Neural progenitor cell (in vitro differentiated cells): ENCODE measurements around the gene THRAP3. TPM values are rescaled to one million over a fixed set of nuclear protein-coding genes. Genes with fewer than 3 reads are reported as not detected.

Experiments used
- DNase-seq: peaks from one replicate; pipeline ENCODE4 v3.0.0-alpha.2; 2016; ENCODE audit warnings: low spot score
- H2AFZ ChIP-seq: fragments of 200-600 bp; sonication (generic); replicated peaks from 2 replicates; pipeline ENCODE4 v1.6.1; 2016; ENCODE audit warnings: antibody characterized with exemption
- H3F3A ChIP-seq: fragments of 200-600 bp; sonication (generic); 2 replicates; pipeline ENCODE4 v1.6.1; 2016; ENCODE audit warnings: antibody characterized with exemption, low read depth
- H3K27ac ChIP-seq: fragments of 200-600 bp; sonication (generic); 2 replicates; pipeline ENCODE4 v1.5.1; 2016; ENCODE audit warnings: mild to moderate bottlenecking
- H3K27me3 ChIP-seq: fragments of 200-600 bp; sonication (generic); 2 replicates; pipeline ENCODE4 v1.6.1; 2016; ENCODE audit warnings: mild to moderate bottlenecking, moderate library complexity
- H3K36me3 ChIP-seq: fragments of 200-600 bp; sonication (generic); 2 replicates; pipeline ENCODE4 v1.5.1; 2016
- H3K4me1 ChIP-seq: fragments of 200-600 bp; sonication (generic); 2 replicates; pipeline ENCODE4 v1.6.1; 2016; ENCODE audit warnings: mixed run types
- H3K4me2 ChIP-seq: fragments of 200-600 bp; sonication (generic); 2 replicates; pipeline ENCODE4 v1.6.1; 2016
- H3K4me3 ChIP-seq: fragments of 200-600 bp; sonication (generic); 2 replicates; pipeline ENCODE4 v1.5.1; 2016
- H3K79me2 ChIP-seq: fragments of 200-600 bp; sonication (generic); 2 replicates; pipeline ENCODE4 v1.6.1; 2016; ENCODE audit warnings: low read depth
- H3K9ac ChIP-seq: fragments of 200-600 bp; sonication (generic); 2 replicates; pipeline ENCODE4 v1.6.1; 2016
- H3K9me3 ChIP-seq: fragments of 200-600 bp; sonication (generic); 2 replicates; pipeline ENCODE4 v1.5.1; 2016; ENCODE audit warnings: low read depth
- H4K20me1 ChIP-seq: fragments of 200-600 bp; sonication (generic); 2 replicates; pipeline ENCODE4 v1.6.1; 2016; ENCODE audit warnings: low read depth
- H3K27ac Mint-ChIP-seq: 3 replicates; pipeline ENCODE4 v1.8.0; 2021; ENCODE audit warnings: mixed read lengths
- H3K27me3 Mint-ChIP-seq: 2 replicates; pipeline ENCODE4 v1.8.0; 2022; ENCODE audit warnings: low read depth, mild to moderate bottlenecking, inconsistent platforms, moderate library complexity, mixed read lengths; ENCODE audit not compliant: insufficient read depth
- H3K36me3 Mint-ChIP-seq: 3 replicates; pipeline ENCODE4 v1.8.0; 2021; ENCODE audit warnings: mixed read lengths
- H3K4me1 Mint-ChIP-seq: 3 replicates; pipeline ENCODE4 v1.8.0; 2021; ENCODE audit warnings: mixed read lengths
- H3K4me3 Mint-ChIP-seq: 3 replicates; pipeline ENCODE4 v1.8.0; 2021; ENCODE audit warnings: mild to moderate bottlenecking, moderate library complexity, mixed read lengths
- H3K9me3 Mint-ChIP-seq: 3 replicates; pipeline ENCODE4 v1.8.0; 2020; ENCODE audit warnings: mixed read lengths
- CTCF ChIP-seq: fragments of 200-600 bp; sonication (generic); IDR thresholded peaks from 2 replicates; pipeline ENCODE4 v1.5.1; 2017; ENCODE audit warnings: antibody characterized with exemption, mild to moderate bottlenecking
- EZH2 ChIP-seq: fragments of 200-600 bp; sonication (generic); IDR thresholded peaks from 2 replicates; pipeline ENCODE4 v1.6.1; 2017; ENCODE audit warnings: antibody characterized with exemption, mild to moderate bottlenecking, moderate library complexity
- EZH2phosphoT487 ChIP-seq: fragments of 200-600 bp; sonication (generic); IDR thresholded peaks from 2 replicates; pipeline ENCODE4 v1.6.1; 2017; ENCODE audit warnings: antibody characterized with exemption
- small RNA-seq: library from RNA; depleted of rRNA; stranded (forward); fragments of <200 nt; gene quantifications from one replicate; pipeline ENCODE3, GENCODE V24; 2015
- total RNA-seq: library from RNA; depleted of rRNA; stranded (reverse); fragments of >200 nt; gene quantifications from 2 replicates; pipeline ENCODE4 v1.2.3, GENCODE V29; 2015; ENCODE audit warnings: low replicate concordance

The THRAP3 gene
- total RNA-seq, 1 donor from 2014 or later = 138 TPM

- Histone ChIP-seq H3K4me2 (no peak overlapping the region), H3K27me3 (no peaks in the 10 kb centered on the region), H3K9ac (no peak overlapping the region), H3K4me1 (peaks cover 18% of the 10 kb centered on the region), H3K36me3 (no peaks in the 10 kb centered on the region), H4K20me1 (no peaks in the 10 kb centered on the region), H3K79me2 (no peaks in the 10 kb centered on the region), H3K4me3 (no peak overlapping the region), H3K27ac (no peak overlapping the region), H3K9me3 (no peaks in the 10 kb centered on the region), H2AFZ (no peak overlapping the region), H3F3A (peaks cover 2% of the 10 kb centered on the region)
- H3K27me3 Mint-ChIP-seq = peaks cover 5% of the 10 kb centered on the region
- DNase-seq = no peak
- peaks cover 10% of the 10 kb centered on the region for H3K36me3 Mint-ChIP-seq
- no peaks in the 10 kb centered on the region for H3K9me3 Mint-ChIP-seq
- no peak overlapping the region for H3K27ac Mint-ChIP-seq
- H3K4me1 Mint-ChIP-seq = peaks cover 25% of the 10 kb centered on the region
- TF ChIP-seq CTCF (no peak), EZH2 (no peak), EZH2phosphoT487 (no peak)
- no peak overlapping the region for H3K4me3 Mint-ChIP-seq
Observed at GRCh38 chr1:36354486-36354885, 130.2 kb downstream of the THRAP3 start.

Small RNAs within 50 kb of the gene (small RNA-seq; reads per million reads assigned to genes)
- not detected for gene RN7SL131P
- not detected for gene UBE2V2P4

Other genes starting within 250 kb of the THRAP3 start
- gene TEKT2, start 140.3 kb upstream of the THRAP3 start, total RNA-seq = 2.7 and 7.4 TPM in 2 replicates
- 28.1 and 40.9 TPM in 2 replicates for gene ADPRS, start 135.6 kb upstream of the THRAP3 start, total RNA-seq
- gene COL8A2, start 99.2 kb upstream of the THRAP3 start, total RNA-seq = 0.06 TPM in 1 of 2 replicates, not detected in the other
- gene TRAPPC3, start 75.0 kb upstream of the THRAP3 start, total RNA-seq = 44.9 and 69.4 TPM in 2 replicates
- 35.0 and 81.1 TPM in 2 replicates for gene MAP7D1, start 68.3 kb upstream of the THRAP3 start, total RNA-seq
- 6.1 and 15.1 TPM in 2 replicates for gene SH3D21, start 81.9 kb downstream of the THRAP3 start, total RNA-seq
- gene EVA1B, start 99.2 kb downstream of the THRAP3 start, total RNA-seq = 3.1 and 14.7 TPM in 2 replicates
- gene STK40, start 161.5 kb downstream of the THRAP3 start, total RNA-seq = 5.3 and 14.7 TPM in 2 replicates
- gene LSM10, start 173.5 kb downstream of the THRAP3 start, total RNA-seq = 8.6 and 10.2 TPM in 2 replicates
- gene OSCP1, start 226.0 kb downstream of the THRAP3 start, total RNA-seq = 7.8 and 8.2 TPM in 2 replicates
- 75.2 and 109 TPM in 2 replicates for gene MRPS15, start 239.9 kb downstream of the THRAP3 start, total RNA-seq